Neuronal stem cell (in vitro differentiated cells): ENCODE data around the gene OR52E5.

Experiments used
- DNase-seq: peaks from one replicate; pipeline ENCODE4 v3.0.0-alpha.2; 2013; ENCODE audit warnings: low spot score
- H2AFZ ChIP-seq: one replicate; pipeline ENCODE4 v1.6.1; 2013; ENCODE audit warnings: mild to moderate bottlenecking, low read length, inconsistent platforms
- H2AK5ac ChIP-seq: 2 replicates; pipeline ENCODE4 v1.6.1; 2013; ENCODE audit warnings: low read depth, mild to moderate bottlenecking, inconsistent platforms, low read length, moderate library complexity, mixed read lengths
- H2BK120ac ChIP-seq: 2 replicates; pipeline ENCODE4 v1.6.1; 2013; ENCODE audit warnings: low read depth, mild to moderate bottlenecking, inconsistent platforms, low read length, moderate library complexity, mixed read lengths
- H2BK12ac ChIP-seq: one replicate; pipeline ENCODE4 v1.6.1; 2013; ENCODE audit warnings: low read length, inconsistent platforms
- H2BK15ac ChIP-seq: 2 replicates; pipeline ENCODE4 v1.6.1; 2013; ENCODE audit warnings: mild to moderate bottlenecking, low read length, inconsistent platforms, mixed read lengths
- H2BK5ac ChIP-seq: one replicate; pipeline ENCODE4 v1.6.1; 2013; ENCODE audit warnings: inconsistent platforms, mild to moderate bottlenecking, low read length, moderate library complexity
- H3K14ac ChIP-seq: one replicate; pipeline ENCODE4 v1.6.1; 2013; ENCODE audit warnings: low read length, inconsistent platforms
- H3K18ac ChIP-seq: 2 replicates; pipeline ENCODE4 v1.6.1; 2013; ENCODE audit warnings: low read length, inconsistent platforms
- H3K23ac ChIP-seq: 2 replicates; pipeline ENCODE4 v1.6.1; 2013; ENCODE audit warnings: low read depth, mild to moderate bottlenecking, mixed read lengths, low read length, inconsistent platforms; ENCODE audit not compliant: poor library complexity
- H3K27ac ChIP-seq: replicated peaks from 3 replicates; pipeline ENCODE4 v1.5.1; 2013; ENCODE audit warnings: low read length, inconsistent platforms
- H3K27me3 ChIP-seq, 3 experiments: 2 replicates each; pipeline ENCODE4 v1.6.1; 2013; ENCODE audit warnings: low read length in 3 of 3, mild to moderate bottlenecking in 2 of 3, inconsistent platforms in 1 of 3, low read depth in 1 of 3, mixed read lengths in 1 of 3, moderate library complexity in 1 of 3; ENCODE audit not compliant: control insufficient read depth in 3 of 3, insufficient read depth in 3 of 3
- H3K36me3 ChIP-seq, 2 donors: replicated peaks in 1 of 2; 2 replicates each; pipeline ENCODE4 v1.6.1; 2013; ENCODE audit warnings: low read length in 2 of 2; ENCODE audit not compliant: control insufficient read depth in 2 of 2, insufficient read depth in 2 of 2
- H3K4ac ChIP-seq: 2 replicates; pipeline ENCODE4 v1.6.1; 2013; ENCODE audit warnings: inconsistent platforms, mild to moderate bottlenecking, low read length, moderate library complexity
- H3K4me1 ChIP-seq, 2 donors: 1 replicate in 1 of 2; 2 replicates in 1 of 2; pipeline ENCODE4 v1.6.1; 2013; ENCODE audit warnings: low read length in 2 of 2, low read depth in 1 of 2; ENCODE audit not compliant: control insufficient read depth in 2 of 2, insufficient read depth in 1 of 2
- H3K4me2 ChIP-seq: one replicate; pipeline ENCODE4 v1.6.1; 2013; ENCODE audit warnings: mild to moderate bottlenecking, low read length, inconsistent platforms; ENCODE audit not compliant: insufficient read depth, poor library complexity, severe bottlenecking
- H3K4me3 ChIP-seq, 2 donors: 2 replicates each; pipeline ENCODE4 v1.5.1; 2013; ENCODE audit warnings: low read length in 2 of 2, mild to moderate bottlenecking in 2 of 2, inconsistent platforms in 1 of 2, moderate library complexity in 1 of 2
- H3K79me1 ChIP-seq: one replicate; pipeline ENCODE4 v1.6.1; 2013; ENCODE audit warnings: low read depth, mild to moderate bottlenecking, inconsistent platforms, low read length, moderate library complexity
- H3K9ac ChIP-seq: one replicate; pipeline ENCODE4 v1.6.1; 2013; ENCODE audit warnings: mild to moderate bottlenecking, low read depth, low read length, inconsistent platforms; ENCODE audit not compliant: poor library complexity
- H3K9me3 ChIP-seq, 2 donors: replicated peaks in 1 of 2; 2 replicates each; pipeline versions ENCODE3 to v1.6.1; 2013; ENCODE audit warnings: low read length in 2 of 2, mild to moderate bottlenecking in 2 of 2, inconsistent platforms in 1 of 2, low read depth in 1 of 2, mixed read lengths in 1 of 2, moderate library complexity in 1 of 2; ENCODE audit not compliant: control insufficient read depth in 2 of 2, insufficient read depth in 1 of 2
- H4K8ac ChIP-seq: one replicate; pipeline ENCODE4 v1.6.1; 2013; ENCODE audit warnings: low read depth, mild to moderate bottlenecking, inconsistent platforms, low read length, moderate library complexity
- H4K91ac ChIP-seq: one replicate; pipeline ENCODE4 v1.6.1; 2013; ENCODE audit warnings: low read length, low read depth, mild to moderate bottlenecking, inconsistent platforms; ENCODE audit not compliant: poor library complexity
- WGBS, 2 donors: extraction: QIAGEN DNeasy Blood & Tissue Kit; methylation state at CpG; one replicate each; pipeline ENCODE4 v1.1.7; 2013; ENCODE audit warnings: missing lambda C conversion rate in 2 of 2, mixed read lengths in 1 of 2; ENCODE audit not compliant: insufficient read length in 2 of 2, insufficient replicate concordance in 1 of 2; ENCODE audit errors: extremely low coverage in 2 of 2; 5-methylcytosine and 5-hydroxymethylcytosine counted together

OR52E5 gene

DNA sequence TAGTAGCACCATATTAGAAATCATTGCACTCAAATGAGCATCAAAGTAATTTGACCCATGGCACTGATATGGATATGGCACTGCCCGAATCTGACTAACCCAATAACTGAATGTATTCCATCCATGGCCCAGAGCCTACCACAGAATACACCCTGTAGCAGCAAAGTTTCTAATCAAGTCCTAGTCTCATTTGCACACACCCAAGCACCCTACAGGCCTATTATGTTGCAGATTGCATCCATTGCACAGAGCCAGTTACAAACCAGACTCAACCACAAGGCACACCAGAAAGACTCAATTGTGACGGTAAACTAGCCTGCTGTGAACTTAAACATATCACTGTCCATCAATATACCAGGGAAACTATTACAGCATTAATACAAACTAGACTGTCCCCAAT, 6.5 kb downstream of the OR52E5 start:
- Histone ChIP-seq H4K8ac (no peak overlapping the region), H3K9ac (no peak overlapping the region)

DNA sequence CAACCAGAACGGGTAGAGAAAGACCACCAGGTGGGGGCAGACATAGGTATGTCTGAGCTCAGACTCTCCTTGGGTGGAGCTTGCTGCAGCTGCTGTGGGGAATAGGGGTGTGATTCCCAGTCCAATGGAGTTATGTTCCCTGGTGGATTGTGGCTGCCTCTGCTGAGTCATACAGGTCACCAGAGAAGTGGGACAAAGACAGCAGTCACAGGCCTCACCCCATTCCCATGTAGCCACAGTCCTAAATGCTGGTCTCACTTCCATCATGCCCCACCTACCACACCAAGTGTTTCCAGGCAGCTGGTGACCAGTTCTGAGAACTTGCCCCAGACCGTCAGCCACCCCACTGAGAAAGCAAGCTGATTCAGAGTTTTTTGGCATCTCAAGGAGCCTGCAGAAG, 17.5 kb downstream of the OR52E5 start:
- H3K9ac ChIP-seq: no peak overlapping the region
- no peak overlapping the region for H3K14ac ChIP-seq
- no peaks in the 10 kb centered on the region for H3K4me1 ChIP-seq
- H3K18ac ChIP-seq: no peak overlapping the region
- no peak overlapping the region for H4K8ac ChIP-seq
- no peaks in the 10 kb centered on the region for H3K27me3 ChIP-seq
- no peak overlapping the region for H2BK12ac ChIP-seq
- no peak overlapping the region for H2AK5ac ChIP-seq
- WGBS, 2 donors: no CpG with 5 or more reads among the region's 2 CpGs
- H2BK5ac ChIP-seq: no peak overlapping the region
- H3K4ac ChIP-seq: no peak overlapping the region
- no peak overlapping the region for H3K4me2 ChIP-seq
- no peak overlapping the region for H2BK120ac ChIP-seq
- no peaks in the 10 kb centered on the region for H3K9me3 ChIP-seq
- H3K79me1 ChIP-seq: no peaks in the 10 kb centered on the region
- H3K36me3 ChIP-seq: no peaks in the 10 kb centered on the region
- no peak overlapping the region for H3K23ac ChIP-seq
- H2AFZ ChIP-seq: no peak overlapping the region
- H4K91ac ChIP-seq: no peak overlapping the region
- H3K27ac ChIP-seq: no peak overlapping the region
- no peak for DNase-seq
- H3K4me3 ChIP-seq: no peak overlapping the region
- no peak overlapping the region for H2BK15ac ChIP-seq

More for the DNA sequence above, 6.5 kb downstream of the OR52E5 start:
- H3K27ac ChIP-seq: no peak overlapping the region
- no peak overlapping the region for H2BK5ac ChIP-seq
- no peaks in the 10 kb centered on the region for H3K36me3 ChIP-seq
- H3K27me3 ChIP-seq: no peaks in the 10 kb centered on the region
- no CpG with 5 or more reads among the region's 2 CpGs for WGBS, 2 donors
- H3K9me3 ChIP-seq: no peaks in the 10 kb centered on the region
- H3K4me2 ChIP-seq: no peak overlapping the region
- DNase-seq: no peak
- no peak overlapping the region for H3K14ac ChIP-seq
- H3K18ac ChIP-seq: no peak overlapping the region
- H3K4ac ChIP-seq: no peak overlapping the region
- H2BK120ac ChIP-seq: no peak overlapping the region
- H3K4me1 ChIP-seq: no peaks in the 10 kb centered on the region
- no peak overlapping the region for H2BK12ac ChIP-seq
- no peak overlapping the region for H4K91ac ChIP-seq
- H2BK15ac ChIP-seq: no peak overlapping the region
- H2AK5ac ChIP-seq: no peak overlapping the region
- no peaks in the 10 kb centered on the region for H3K79me1 ChIP-seq
- no peak overlapping the region for H2AFZ ChIP-seq
- no peak overlapping the region for H3K23ac ChIP-seq
- H3K4me3 ChIP-seq: no peak overlapping the region

DNA sequence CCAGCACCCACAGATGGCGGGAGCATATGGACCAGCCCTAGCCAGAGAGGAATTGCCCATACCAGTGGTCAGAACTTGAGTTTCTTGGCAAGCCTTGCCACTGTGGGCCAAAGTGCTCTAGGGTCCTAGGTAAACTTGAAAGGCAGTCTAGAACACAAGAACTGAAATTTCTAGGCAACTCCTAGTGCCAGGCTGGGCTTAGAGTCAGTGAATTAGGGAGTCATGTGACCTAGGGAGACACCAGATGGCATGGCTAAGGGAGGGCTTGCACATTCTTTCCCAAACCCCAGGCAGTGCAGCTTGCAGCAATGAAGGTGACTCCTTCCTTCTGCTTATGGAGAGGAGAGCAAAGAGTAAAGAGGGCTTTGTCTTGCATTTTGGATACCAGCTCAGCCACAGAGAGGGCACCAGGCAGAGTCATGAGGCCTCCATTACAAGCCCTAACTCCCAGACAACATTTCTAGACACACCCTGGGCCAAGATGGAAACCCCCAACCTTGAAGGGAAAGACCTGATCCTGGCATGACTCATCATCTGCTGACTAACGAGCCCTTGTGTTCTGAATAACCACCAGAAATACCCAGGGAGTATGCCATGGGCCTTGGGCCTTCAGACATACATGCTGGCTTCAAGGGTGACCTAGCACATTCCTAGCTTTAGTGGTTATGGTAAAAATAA, 29.9 kb downstream of the OR52E5 start:
- Histone ChIP-seq H2BK5ac (no peak overlapping the region), H2BK12ac (no peak overlapping the region), H3K9ac (no peak overlapping the region), H3K4ac (no peak overlapping the region), H3K18ac (no peak overlapping the region), H3K23ac (no peak overlapping the region), H3K4me2 (no peak overlapping the region), H3K14ac (no peak overlapping the region), H3K9me3 (no peaks in the 10 kb centered on the region), H3K27me3 (no peaks in the 10 kb centered on the region), H2AFZ (no peak overlapping the region), H2BK15ac (no peak overlapping the region), H3K4me1 (no peaks in the 10 kb centered on the region), H3K79me1 (no peaks in the 10 kb centered on the region), H3K4me3 (no peak overlapping the region), H3K27ac (no peak overlapping the region), H3K36me3 (no peaks in the 10 kb centered on the region), H2AK5ac (no peak overlapping the region), H4K8ac (no peak overlapping the region), H2BK120ac (no peak overlapping the region), H4K91ac (no peak overlapping the region)
- no peak for DNase-seq
- no CpG with 5 or more reads among the region's 2 CpGs for WGBS, 2 donors

DNA sequence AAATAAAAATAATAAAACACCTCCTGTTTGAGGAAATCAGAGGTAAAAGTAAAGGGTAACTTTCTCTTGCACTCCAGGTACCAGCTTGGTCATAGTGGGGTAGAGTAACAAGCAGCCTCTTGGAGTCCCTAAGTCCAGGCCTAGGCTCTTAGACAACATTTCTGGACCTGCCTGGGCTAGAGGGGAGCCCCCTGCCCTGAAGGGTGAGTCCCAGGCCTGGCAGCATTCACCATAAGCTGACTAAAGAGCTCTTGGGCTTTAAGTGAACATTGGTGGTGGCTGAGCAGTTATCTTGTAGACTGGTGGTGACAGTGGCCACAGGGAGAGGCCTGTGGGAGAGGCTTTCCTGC, 30.4 kb downstream of the OR52E5 start:
- Histone ChIP-seq H3K23ac (no peak overlapping the region), H2BK15ac (no peak overlapping the region), H2BK5ac (no peak overlapping the region), H3K9ac (no peak overlapping the region), H2AFZ (no peak overlapping the region), H3K27me3 (no peaks in the 10 kb centered on the region), H2BK12ac (no peak overlapping the region), H3K79me1 (no peaks in the 10 kb centered on the region), H2BK120ac (no peak overlapping the region), H3K14ac (no peak overlapping the region), H3K4ac (no peak overlapping the region), H3K27ac (no peak overlapping the region), H4K8ac (no peak overlapping the region), H4K91ac (no peak overlapping the region), H3K4me3 (no peak overlapping the region), H3K4me1 (no peaks in the 10 kb centered on the region), H3K36me3 (no peaks in the 10 kb centered on the region), H2AK5ac (no peak overlapping the region), H3K9me3 (no peaks in the 10 kb centered on the region), H3K18ac (no peak overlapping the region), H3K4me2 (no peak overlapping the region)
- DNase-seq: no peak
